NOMO-1 treated with dmso at 0.1 percent for 144 hours (cell line): Measurements from ENCODE around the gene DLGAP1.
A peak's percentile ranks its signal among the peaks of the same experiment; 100 is the strongest.
"Not testable (repeated sequence)": the region's sequence is repeated elsewhere in the genome, so short reads cannot be mapped to it uniquely, and the experiment has no call there.

ENCODE experiments used
- DNase-seq: peaks from one replicate; lab custom pipeline; 2025; ENCODE audit not compliant: unreplicated experiment; lab: John Stamatoyannopoulos, UW

Gene DLGAP1

DNA sequence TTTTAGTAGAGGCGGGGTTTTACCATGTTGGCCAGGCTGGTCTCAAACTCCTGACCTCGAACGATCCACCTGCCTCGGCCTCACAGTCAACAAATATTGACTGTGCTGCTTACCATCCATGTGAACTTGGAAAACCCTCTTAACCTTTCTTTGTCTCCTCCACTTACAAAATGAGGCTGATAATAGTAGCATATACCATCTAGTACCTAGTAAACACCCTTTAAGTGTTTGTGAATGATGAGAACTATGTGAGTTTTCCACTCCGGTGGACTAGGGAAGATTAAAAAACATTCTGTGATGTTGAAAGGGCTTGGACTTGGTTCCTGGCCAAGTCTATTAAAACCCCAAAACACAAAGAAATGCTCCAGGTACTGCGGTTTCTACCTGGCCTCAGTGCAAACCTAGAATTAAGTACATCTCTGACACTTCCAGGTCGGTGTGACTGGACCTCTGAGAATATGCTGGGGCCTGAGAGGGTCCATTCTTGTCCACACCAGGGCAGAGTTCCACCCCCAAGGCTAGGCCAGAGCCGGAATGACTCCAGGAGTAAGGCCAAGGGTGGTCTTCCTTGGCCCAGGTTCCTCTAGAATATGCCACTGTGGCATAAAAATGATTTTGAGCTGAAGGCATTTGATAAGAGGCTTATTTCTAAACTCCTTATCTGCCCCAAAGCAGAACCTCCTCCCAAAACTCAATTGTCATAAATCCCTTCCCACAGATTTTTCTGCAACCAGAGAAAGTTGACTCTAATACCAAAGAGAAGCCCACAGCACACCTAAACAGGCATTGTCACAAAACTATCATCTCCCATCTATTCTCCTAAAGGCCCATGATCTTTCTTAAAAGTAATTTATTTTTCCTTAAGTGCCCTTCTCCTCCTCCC lies 787.6 kb downstream of the DLGAP1 start:
- DNase-seq: no peak

GRCh38 chr18:3666526-3667254 lies 788.4 kb downstream of the DLGAP1 start:
- DNase-seq: no peak

DNA sequence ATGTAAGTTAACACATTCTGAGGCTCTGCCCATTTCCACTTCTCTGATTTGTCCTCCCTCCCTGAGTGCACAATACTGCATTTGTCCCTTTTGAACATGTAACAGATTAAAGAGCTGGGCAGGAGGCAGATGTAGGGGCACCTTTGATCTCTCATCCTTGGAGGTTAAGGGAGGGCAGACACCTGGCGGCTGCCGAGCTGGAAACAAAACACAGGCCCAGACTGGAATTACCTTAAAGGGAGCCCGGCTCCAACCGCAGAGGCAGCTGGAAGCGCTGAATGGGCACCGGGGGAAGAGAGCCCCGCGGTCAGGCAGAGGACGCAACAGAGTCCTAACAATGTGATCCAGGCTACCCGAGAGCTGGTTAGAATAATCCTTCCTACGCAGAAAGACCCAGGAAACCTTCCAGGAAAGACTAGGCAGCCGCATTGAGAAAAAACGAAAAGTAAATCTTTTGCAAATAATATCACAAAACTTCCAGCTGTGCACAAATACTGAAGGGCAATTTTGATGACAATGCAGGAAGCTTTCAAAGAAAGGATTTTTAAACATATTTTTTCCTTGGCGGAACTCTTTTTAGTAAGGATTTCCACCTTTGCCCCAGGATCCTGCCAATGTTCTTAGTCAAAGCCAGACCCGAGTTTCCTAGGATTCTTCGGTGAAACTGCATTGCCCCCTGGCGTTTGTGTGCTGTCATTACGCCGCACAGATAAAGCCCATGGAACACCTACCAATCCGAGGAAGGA lies 789.2 kb downstream of the DLGAP1 start:
- no peak for DNase-seq

DNA sequence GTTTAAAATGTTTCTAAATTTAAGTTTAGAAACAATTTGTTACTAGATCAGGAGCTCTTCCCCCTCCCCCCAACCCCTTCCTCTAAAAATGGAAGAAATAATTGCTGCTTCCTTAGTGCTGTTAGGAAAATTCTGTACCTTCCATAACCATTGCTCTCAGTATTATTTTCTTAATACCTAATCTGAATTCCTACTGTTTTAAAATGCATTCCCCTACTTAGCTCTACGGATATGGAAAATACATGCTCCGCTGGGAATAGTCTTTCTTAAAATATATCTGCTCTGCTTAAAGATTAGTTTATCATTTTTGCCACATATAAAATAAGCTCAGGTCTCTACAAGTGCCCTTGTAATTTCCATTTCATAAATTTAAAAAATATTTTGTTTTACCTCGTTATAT lies 789.9 kb downstream of the DLGAP1 start:
- no peak for DNase-seq

DNA sequence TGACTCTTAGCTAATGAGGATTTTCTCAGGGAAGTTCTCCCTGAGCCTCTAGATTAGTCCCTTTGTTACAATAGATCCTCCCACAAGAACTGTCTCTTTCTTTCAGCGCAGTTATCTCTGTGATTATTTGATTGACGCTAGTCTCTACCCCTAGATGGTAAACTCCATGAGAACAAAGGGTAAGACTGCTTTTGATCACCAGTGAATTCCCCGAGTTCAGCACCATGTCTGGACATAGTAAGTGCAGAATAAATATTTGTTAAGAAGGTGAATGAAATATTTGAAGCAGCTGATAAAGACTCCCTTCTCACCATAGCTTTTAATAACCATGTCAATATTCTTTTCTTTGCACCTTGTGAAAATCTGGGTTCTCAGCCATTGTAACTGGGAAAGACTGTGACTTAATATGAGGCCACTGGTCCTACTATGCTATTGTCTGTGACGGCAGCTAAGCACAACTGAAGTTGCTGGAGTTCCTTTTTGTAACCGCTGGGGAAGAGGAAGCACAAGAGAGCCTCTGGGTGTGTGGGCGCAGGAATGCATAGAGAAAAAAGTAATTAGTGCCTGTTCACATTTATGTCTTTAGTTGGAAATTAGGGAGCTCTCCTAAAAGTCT lies 790.4 kb downstream of the DLGAP1 start:
- DNase-seq: peak; percentile 40

- DNase-seq: no peak
Measured at GRCh38 chr18:3663870-3664512, 791.1 kb downstream of the DLGAP1 start.

DNA sequence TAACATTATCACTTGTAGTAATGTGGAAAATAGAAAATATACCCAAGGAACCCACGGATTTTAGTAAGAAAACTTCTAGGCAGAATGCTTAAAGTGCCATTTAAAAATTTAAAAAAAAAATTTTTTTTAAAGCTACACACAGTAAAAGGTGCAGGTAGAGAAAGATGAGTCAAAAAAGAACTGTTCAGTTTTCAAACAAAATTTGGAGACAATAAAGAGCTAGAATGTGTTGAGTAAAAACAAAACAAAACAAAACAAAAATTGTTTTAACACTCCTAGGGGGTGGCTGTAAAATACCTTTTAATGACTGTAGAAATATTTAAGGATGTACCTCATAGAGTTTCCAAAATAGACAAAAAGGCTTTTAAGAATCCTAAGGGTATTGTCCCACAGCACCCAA lies 793.1 kb downstream of the DLGAP1 start:
- no peak for DNase-seq

- peak; percentile 35 for DNase-seq
Measured at GRCh38 chr18:3660739-3661515, 794.2 kb downstream of the DLGAP1 start.

- DNase-seq: no peak
Measured at GRCh38 chr18:3658529-3658928, 796.6 kb downstream of the DLGAP1 start.

DNA sequence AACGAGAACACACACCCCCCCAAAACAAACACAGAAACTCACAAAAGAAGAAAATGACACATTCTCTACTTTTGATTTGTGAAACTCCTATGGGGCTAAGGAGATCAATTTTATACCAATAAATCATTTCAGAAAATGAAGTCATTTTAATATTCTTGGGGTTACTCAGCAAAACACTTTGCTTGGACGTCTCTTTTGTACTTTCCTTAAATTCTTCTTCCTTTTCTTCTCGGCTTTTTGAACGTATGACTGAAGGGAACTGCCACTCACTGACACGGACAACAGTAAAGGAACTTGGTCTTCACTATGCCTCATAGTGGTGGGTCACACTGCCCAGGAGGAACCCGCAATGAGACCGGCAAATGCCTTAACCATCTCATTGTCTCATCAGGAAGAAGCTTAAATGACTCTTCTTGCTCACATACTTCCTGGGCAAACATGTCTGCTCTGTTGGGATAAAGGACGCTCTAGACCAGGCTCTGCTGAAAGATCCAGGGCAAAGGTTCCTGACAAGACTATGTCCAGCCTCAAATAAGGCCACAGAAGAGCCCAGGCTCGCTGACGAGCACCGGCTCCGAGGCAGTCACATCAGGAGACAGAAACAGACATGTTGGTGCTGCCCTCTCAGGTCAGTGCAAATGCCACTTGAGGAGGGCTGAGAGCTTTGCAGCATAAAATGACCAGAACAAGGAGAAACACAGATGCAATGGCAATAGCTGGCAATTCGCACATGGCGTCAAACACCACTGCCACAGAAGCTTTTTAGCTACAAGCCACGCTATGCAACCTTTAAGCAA lies 799.7 kb downstream of the DLGAP1 start:
- no peak for DNase-seq

DNA sequence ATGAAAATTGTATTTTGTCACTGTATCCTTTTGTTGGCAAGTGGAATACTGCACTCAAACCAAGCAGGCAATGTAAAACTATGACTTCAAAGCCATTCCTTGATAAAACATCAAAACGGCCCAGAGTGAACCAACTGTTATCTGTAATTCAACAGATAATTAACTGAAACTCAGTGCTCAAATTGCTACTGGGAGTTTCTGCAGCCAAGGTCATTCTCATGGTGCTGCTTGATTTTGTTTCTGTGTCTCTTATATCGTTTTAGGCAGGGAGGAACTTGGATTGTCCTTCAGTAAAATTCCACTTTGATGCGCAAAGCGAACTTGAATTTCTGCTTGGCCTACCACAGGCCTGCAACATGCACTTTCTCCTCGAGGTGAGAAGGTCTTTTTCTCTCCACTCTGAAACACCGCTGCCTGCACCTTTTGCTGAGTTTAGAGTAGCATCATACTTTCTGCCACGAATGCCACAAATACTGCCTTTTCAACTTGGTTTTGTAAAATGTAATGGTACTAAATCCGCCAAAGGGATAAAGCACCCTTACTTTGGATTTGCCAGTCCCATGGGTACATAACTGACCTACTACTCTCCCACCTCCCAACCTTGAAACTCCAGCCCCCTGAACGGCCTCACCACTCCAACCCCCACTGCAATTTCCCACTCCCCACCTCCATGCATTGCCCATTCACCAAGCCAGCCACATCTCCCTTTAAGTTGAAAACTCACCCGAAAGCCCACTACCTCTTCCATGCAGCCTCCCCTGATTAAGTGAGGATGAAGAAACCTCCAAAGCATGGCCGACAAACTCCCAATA lies 800.5 kb downstream of the DLGAP1 start:
- no peak for DNase-seq

DNA sequence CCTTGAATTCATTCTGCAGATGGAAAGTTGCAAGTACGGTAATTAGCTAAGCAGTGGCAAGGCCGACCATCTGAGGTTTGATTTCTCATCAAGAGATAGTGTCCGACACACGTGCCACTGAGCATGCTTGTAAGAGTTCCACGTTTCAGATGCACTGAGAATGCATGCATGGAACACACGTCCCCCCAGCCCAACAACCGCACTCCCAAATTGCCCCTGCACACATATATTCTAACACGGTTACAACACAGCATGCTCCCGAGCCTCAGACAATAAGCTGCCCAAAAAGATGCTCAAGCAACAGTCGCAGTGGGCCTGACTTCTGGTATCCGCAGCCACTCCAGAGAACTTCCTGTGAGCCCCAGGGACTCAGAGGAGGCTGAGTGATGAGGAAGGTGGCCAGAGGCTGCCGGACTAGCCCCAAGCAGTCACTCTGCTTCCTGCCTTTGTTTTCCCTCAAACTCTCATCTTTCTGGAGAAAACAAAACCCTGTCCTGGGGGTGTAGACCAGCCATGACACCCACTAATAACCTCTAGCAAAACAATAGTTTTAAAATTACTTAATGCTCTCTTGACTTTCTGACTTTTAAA lies 801.2 kb downstream of the DLGAP1 start:
- no peak for DNase-seq

GRCh38 chr18:3653263-3653850 lies 801.8 kb downstream of the DLGAP1 start:
- no peak for DNase-seq

DNA sequence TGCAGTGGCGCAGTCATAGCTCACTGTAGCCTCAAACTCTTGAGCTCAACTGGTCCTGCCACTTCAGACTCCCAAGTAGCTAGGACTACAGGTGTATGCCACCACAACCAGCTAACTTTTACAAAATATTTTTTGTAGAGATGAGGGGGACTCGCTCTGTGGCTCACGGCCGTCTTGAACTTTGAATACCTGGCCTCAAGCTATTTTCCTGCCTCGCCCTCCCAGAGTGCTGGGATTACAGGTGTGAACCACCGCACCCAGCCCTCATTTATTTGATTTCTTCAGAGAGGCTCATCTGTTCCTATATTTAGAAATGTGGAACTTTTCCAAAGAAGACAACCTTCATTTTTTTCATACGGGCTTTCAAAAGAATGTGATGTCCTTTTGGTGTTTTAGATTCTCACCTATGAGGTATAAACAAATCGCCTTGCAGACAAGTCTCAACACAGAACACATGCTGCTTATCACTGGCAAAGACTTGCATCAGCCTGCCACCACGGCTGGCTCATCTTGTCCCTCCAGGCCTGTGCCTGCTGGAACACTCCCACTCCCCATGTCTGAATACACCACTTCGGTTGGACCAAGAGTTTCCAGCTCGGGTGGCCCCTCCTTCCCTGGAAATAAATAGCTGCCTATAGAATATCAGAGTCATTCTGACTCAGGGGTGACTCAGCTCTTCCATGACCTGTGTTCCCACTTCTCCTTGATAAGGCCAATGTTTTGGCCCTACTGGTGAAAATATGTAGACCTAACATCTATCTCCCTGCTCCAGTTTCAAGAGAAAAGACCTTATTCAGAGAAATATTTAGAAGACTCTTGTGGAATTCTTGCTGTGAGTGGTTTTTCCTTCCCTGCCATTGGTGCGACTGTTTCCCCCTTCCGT lies 802.5 kb downstream of the DLGAP1 start:
- peak; percentile 24 for DNase-seq

DNA sequence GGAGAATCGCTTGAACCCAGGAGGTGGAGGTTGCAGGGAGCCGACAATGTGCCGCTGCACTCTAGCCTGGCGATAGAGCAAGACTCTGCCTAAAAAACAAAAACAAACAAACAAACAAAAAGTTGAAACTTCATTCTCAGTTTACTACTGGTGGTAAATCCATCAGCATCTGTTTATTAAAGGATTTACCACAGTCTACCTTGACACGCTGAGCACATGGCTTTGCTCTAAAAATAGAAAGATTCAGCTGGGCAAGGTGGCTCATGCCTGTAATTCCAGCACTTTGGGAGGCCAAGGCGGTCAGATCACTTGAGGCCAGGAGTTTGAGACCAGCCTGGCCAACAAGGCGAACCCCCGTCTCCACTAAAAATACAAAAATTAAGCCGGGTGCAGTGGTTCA lies 803.8 kb downstream of the DLGAP1 start:
- no peak for DNase-seq

- not testable (repeated sequence) for DNase-seq
Measured at GRCh38 chr18:3650521-3651042, 804.5 kb downstream of the DLGAP1 start.
